Lower lobe of right lung (tissue), 2 donors: ENCODE measurements around the gene ANGPTL4. TPM values are rescaled to one million over a fixed set of nuclear protein-coding genes. Genes with fewer than 3 reads are reported as not detected.
"Not testable (repeated sequence)": the region's sequence is repeated elsewhere in the genome, so short reads cannot be mapped to it uniquely, and the experiment has no call there.

ENCODE experiments used
- ATAC-seq, 2 donors: fragments of 200-7000 bp; cut with Tn5 transposase; one replicate each; pipeline ENCODE4 v1.9.1; 2020 to 2022; ENCODE audit warnings: mild to moderate bottlenecking in 2 of 2, moderate library complexity in 2 of 2
- DNase-seq: peaks from one replicate; pipeline ENCODE4 v3.0.0-alpha.2; 2020
- H3K27ac ChIP-seq: fragments of 200-600 bp; one replicate; pipeline ENCODE4 v1.8.0; 2022
- H3K27me3 ChIP-seq: fragments of 200-600 bp; one replicate; pipeline ENCODE4 v1.8.0; 2022; ENCODE audit warnings: low read depth
- H3K36me3 ChIP-seq: fragments of 200-600 bp; one replicate; pipeline ENCODE4 v1.8.0; 2022; ENCODE audit warnings: mild to moderate bottlenecking
- H3K4me1 ChIP-seq: fragments of 200-600 bp; one replicate; pipeline ENCODE4 v1.8.0; 2022
- H3K4me3 ChIP-seq: fragments of 200-600 bp; one replicate; pipeline ENCODE4 v1.8.0; 2022; ENCODE audit warnings: mild to moderate bottlenecking
- H3K9me3 ChIP-seq: fragments of 200-600 bp; one replicate; pipeline ENCODE4 v1.8.0; 2022
- CTCF ChIP-seq: fragments of 200-600 bp; IDR thresholded peaks from one replicate; pipeline ENCODE4 v1.8.0; 2022; ENCODE audit warnings: antibody characterized with exemption, mild to moderate bottlenecking
- intact Hi-C: fragments of 100-400 bp; cut with DNase I; formaldehyde crosslinking; loops from one replicate; pipeline ENCODE4 v1.11.0; 2022
- total RNA-seq: library from RNA; stranded (reverse); fragmentation: NEBNext Ultra II Directional; extraction: Animal tissue kit (Norgen Biotek cat#: 25700); gene quantifications from one replicate; pipeline ENCODE4 v1.2.1, GENCODE V29; 2021
- donor health status: DM: no; HTN: yes; CAD: no; lungs with severe emphysema.

ANGPTL4 gene
- total RNA-seq, 1 donor from 2014 or later, result 11.0 TPM

- intact Hi-C loops, result no loop called here
- H3K27me3 ChIP-seq, result peaks cover 6% of the 10 kb centered on the region
- peak overlapping the region; percentile 33 for H3K4me3 ChIP-seq
- TF ChIP-seq CTCF, result no peak
- ATAC-seq, result peak; percentile 18 to 68
- peaks cover 15% of the 10 kb centered on the region for H3K36me3 ChIP-seq
- peak; percentile 81 for DNase-seq
- peaks cover 59% of the 10 kb centered on the region for H3K4me1 ChIP-seq
- H3K9me3 ChIP-seq, result no peaks in the 10 kb centered on the region
- peak overlapping the region; percentile 18 for H3K27ac ChIP-seq
Measured at GRCh38 chr19:8367327-8368001, 3.5 kb downstream of the ANGPTL4 start.

- Histone ChIP-seq H3K4me3 (no peak overlapping the region), H3K36me3 (peaks cover 28% of the 10 kb centered on the region), H3K27ac (no peak overlapping the region), H3K27me3 (no peaks in the 10 kb centered on the region), H3K4me1 (peaks cover 31% of the 10 kb centered on the region), H3K9me3 (no peaks in the 10 kb centered on the region)
- intact Hi-C loops, result no loop called here
- ATAC-seq (no peak), DNase-seq (peak; percentile 13)
- no peak for TF ChIP-seq CTCF
Measured at GRCh38 chr19:8370176-8371010, 6.4 kb downstream of the ANGPTL4 start.

GRCh38 chr19:8371011-8371804 is 7.3 kb downstream of the ANGPTL4 start:
- peaks cover 24% of the 10 kb centered on the region for H3K4me1 ChIP-seq
- no peak overlapping the region for H3K4me3 ChIP-seq
- H3K27me3 ChIP-seq, result no peaks in the 10 kb centered on the region
- no peak for TF ChIP-seq CTCF
- H3K9me3 ChIP-seq, result no peaks in the 10 kb centered on the region
- peaks cover 28% of the 10 kb centered on the region for H3K36me3 ChIP-seq
- ATAC-seq (no peak), DNase-seq (peak; percentile 43)
- H3K27ac ChIP-seq, result no peak overlapping the region
- intact Hi-C loops, result no loop called here

GRCh38 chr19:8373867-8374813 is 10.2 kb downstream of the ANGPTL4 start:
- no peak overlapping the region for H3K27ac ChIP-seq
- peak; percentile 23 to 31 for ATAC-seq
- intact Hi-C loops, result no loop called here
- H3K9me3 ChIP-seq, result no peaks in the 10 kb centered on the region
- H3K27me3 ChIP-seq, result no peaks in the 10 kb centered on the region
- no peak for TF ChIP-seq CTCF
- H3K4me3 ChIP-seq, result no peak overlapping the region
- DNase-seq, result peak; percentile 42
- no peaks in the 10 kb centered on the region for H3K4me1 ChIP-seq
- H3K36me3 ChIP-seq, result peaks cover 25% of the 10 kb centered on the region

- peaks cover 21% of the 10 kb centered on the region for H3K36me3 ChIP-seq
Measured at GRCh38 chr19:8375766-8376165, 11.8 kb downstream of the ANGPTL4 start.

GRCh38 chr19:8376373-8376974 is 12.5 kb downstream of the ANGPTL4 start:
- H3K4me3 ChIP-seq, H3K9me3 ChIP-seq, H3K27ac ChIP-seq, ATAC-seq, H3K27me3 ChIP-seq, H3K4me1 ChIP-seq, intact Hi-C loops: not testable (repeated sequence)
- peak; percentile 2 for DNase-seq
- H3K36me3 ChIP-seq, result peaks cover 14% of the 10 kb centered on the region

More at GRCh38 chr19:8375766-8376165, 11.8 kb downstream of the ANGPTL4 start:
- H3K4me3 ChIP-seq, ATAC-seq, intact Hi-C loops, H3K4me1 ChIP-seq, H3K9me3 ChIP-seq, H3K27me3 ChIP-seq, H3K27ac ChIP-seq: not testable (repeated sequence)
- DNase-seq, result peak; percentile 37
